PC-3 (cell line): ENCODE measurements around the gene AKAP7. TPM values are rescaled to one million over a fixed set of nuclear protein-coding genes. Genes with fewer than 3 reads are reported as not detected.

Experiments
- ATAC-seq: fragments of 200-7000 bp; cut with Tn5 transposase; 2 replicates; pipeline ENCODE4 v1.9.1; 2020; ENCODE audit warnings: mild to moderate bottlenecking, moderate library complexity
- BruUV-seq: library from RNA; stranded (reverse); fragments of 400-500 nt; replicated peaks from 2 replicates; lab custom pipeline; 2021; lab: Mats Ljungman, UMichigan
- CTCF ChIA-PET: fragments of 300-600 bp; sonication (Branson Sonifier 250); formaldehyde crosslinking; loops from one replicate; lab custom pipeline; 2022; ENCODE audit warnings: antibody characterized with exemption; lab: Charles Lee
- POLR2A ChIA-PET: fragments of 300-600 bp; sonication (Branson Sonifier 250); formaldehyde crosslinking; loops from one replicate; lab custom pipeline; 2022; ENCODE audit warnings: antibody characterized with exemption; ENCODE audit not compliant: unreplicated experiment; lab: Charles Lee
- DNase-seq: peaks from one replicate; pipeline ENCODE4 v3.0.0-alpha.2; 2015
- H2AFZ ChIP-seq: fragments of 300-600 bp; sonication (generic); 2 replicates; pipeline ENCODE4 v1.6.0; 2016; ENCODE audit warnings: antibody characterized with exemption, low read length
- H3F3A ChIP-seq: fragments of 300-600 bp; sonication (generic); one replicate; pipeline ENCODE4 v1.6.0; 2017; ENCODE audit warnings: antibody characterized with exemption, low read length, control low read depth, mild to moderate bottlenecking; ENCODE audit not compliant: unreplicated experiment
- H3K27ac ChIP-seq: fragments of 300-600 bp; sonication (generic); 2 replicates; pipeline ENCODE4 v1.5.1; 2016; ENCODE audit warnings: mild to moderate bottlenecking, low read length
- H3K27me3 ChIP-seq: fragments of 300-600 bp; sonication (generic); 2 replicates; pipeline ENCODE4 v1.6.1; 2016; ENCODE audit warnings: low read length, mixed read lengths
- H3K36me3 ChIP-seq: fragments of 300-600 bp; sonication (generic); 2 replicates; pipeline ENCODE4 v1.6.1; 2016; ENCODE audit warnings: low read depth, mixed run types, low read length, mixed read lengths
- H3K4me1 ChIP-seq: fragments of 300-600 bp; sonication (generic); 2 replicates; pipeline ENCODE4 v1.5.1; 2016; ENCODE audit warnings: low read length; ENCODE audit not compliant: insufficient read depth
- H3K4me2 ChIP-seq: fragments of 300-600 bp; sonication (generic); 2 replicates; pipeline ENCODE4 v1.6.0; 2016; ENCODE audit warnings: low read length
- H3K4me3 ChIP-seq: fragments of 300-600 bp; sonication (generic); 2 replicates; pipeline ENCODE4 v1.5.1; 2016; ENCODE audit warnings: mild to moderate bottlenecking, low read length, mixed read lengths
- H3K79me2 ChIP-seq: fragments of 300-600 bp; sonication (generic); 2 replicates; pipeline ENCODE4 v1.6.1; 2017; ENCODE audit warnings: low read length, mixed read lengths
- H3K9ac ChIP-seq: fragments of 300-600 bp; sonication (generic); 2 replicates; pipeline ENCODE4 v1.6.0; 2016; ENCODE audit warnings: mild to moderate bottlenecking, low read length
- H3K9me2 ChIP-seq: fragments of 300-600 bp; sonication (generic); replicated peaks from 2 replicates; pipeline ENCODE4 v1.6.1; 2016; ENCODE audit warnings: mixed run types, low read length, mixed read lengths
- H3K9me3 ChIP-seq: fragments of 300-600 bp; sonication (generic); 2 replicates; pipeline ENCODE4 v1.6.1; 2016; ENCODE audit warnings: low read length, mixed read lengths
- H4K20me1 ChIP-seq: fragments of 300-600 bp; sonication (generic); 2 replicates; pipeline ENCODE4 v1.6.1; 2016; ENCODE audit warnings: low read length, mixed read lengths
- CTCF ChIP-seq: fragments of 300-600 bp; sonication (generic); conservative IDR thresholded peaks from 2 replicates; pipeline ENCODE4 v1.5.1; 2017; ENCODE audit warnings: antibody characterized with exemption, low read depth, mild to moderate bottlenecking, low read length
- EZH2 ChIP-seq: fragments of 300-600 bp; sonication (generic); IDR thresholded peaks from one replicate; pipeline ENCODE4 v1.6.1; 2017; ENCODE audit warnings: antibody characterized with exemption, mild to moderate bottlenecking, low read length; ENCODE audit not compliant: unreplicated experiment
- EZH2phosphoT487 ChIP-seq: fragments of 300-600 bp; sonication (generic); IDR thresholded peaks from 2 replicates; pipeline ENCODE4 v1.6.1; 2018; ENCODE audit warnings: mild to moderate bottlenecking, antibody characterized with exemption, low read length, borderline replicate concordance
- intact Hi-C: fragments of 100-400 bp; cut with micrococcal nuclease; formaldehyde crosslinking; loops from 2 replicates; pipeline ENCODE4 v1.9.0; 2023
- total RNA-seq: library from RNA; depleted of rRNA; stranded (reverse); fragments of >200 nt; gene quantifications from 2 replicates; pipeline ENCODE4 v1.2.3, GENCODE V29; 2014

The AKAP7 gene
- total RNA-seq, 1 experiment from 2014 or later = 3.6 TPM

GRCh38 chr6:131182991-131183425 is 47.7 kb downstream of the AKAP7 start:
- CTCF ChIA-PET = no interaction called here
- intact Hi-C loops = loop anchor here (1.0 kb wide), 1 partner anchor 351 kb away; no protein-coding TSS in a partner anchor
- H3K9me2 ChIP-seq = no peaks in the 10 kb centered on the region
- no peaks in the 10 kb centered on the region for H3K79me2 ChIP-seq
- no peaks in the 10 kb centered on the region for H3K4me1 ChIP-seq
- no peak overlapping the region for H2AFZ ChIP-seq
- DNase-seq (peak; percentile 38), ATAC-seq (peak; percentile 42; the same call in 1 of the 2 replicates)
- no peaks in the 10 kb centered on the region for H3K9me3 ChIP-seq
- no peak for TF ChIP-seq EZH2phosphoT487
- peak; percentile 61 for TF ChIP-seq CTCF
- H4K20me1 ChIP-seq = no peaks in the 10 kb centered on the region
- no peaks in the 10 kb centered on the region for H3K27me3 ChIP-seq
- no peak overlapping the region for H3K4me2 ChIP-seq
- H3K4me3 ChIP-seq = no peak overlapping the region
- no peak overlapping the region for H3K27ac ChIP-seq
- POLR2A ChIA-PET = interaction anchor here (0.7 kb wide), 1 partner anchor 301 kb away, joined by 4 read pairs; no protein-coding TSS in a partner anchor
- H3F3A ChIP-seq = no peaks in the 10 kb centered on the region
- H3K9ac ChIP-seq = no peak overlapping the region
- no TSS peak for BruUV-seq
- no peaks in the 10 kb centered on the region for H3K36me3 ChIP-seq

- Histone ChIP-seq H3K27me3 (no peaks in the 10 kb centered on the region), H3K79me2 (no peaks in the 10 kb centered on the region), H3K36me3 (no peaks in the 10 kb centered on the region), H3K4me1 (no peaks in the 10 kb centered on the region), H3K27ac (no peak overlapping the region), H3K9me2 (no peaks in the 10 kb centered on the region), H2AFZ (no peak overlapping the region), H4K20me1 (no peaks in the 10 kb centered on the region), H3K4me3 (no peak overlapping the region), H3K9me3 (no peaks in the 10 kb centered on the region), H3K4me2 (no peak overlapping the region), H3K9ac (no peak overlapping the region), H3F3A (no peaks in the 10 kb centered on the region)
- ChIA-PET POLR2A (no interaction called here), CTCF (no interaction called here)
- ATAC-seq (no peak), DNase-seq (no peak)
- no peak for TF ChIP-seq EZH2phosphoT487
- TF ChIP-seq CTCF = no peak
- no peak for TF ChIP-seq EZH2
- no TSS peak for BruUV-seq
- intact Hi-C loops = loop anchor here (1.0 kb wide), 1 partner anchor 351 kb away; no protein-coding TSS in a partner anchor
Observed at GRCh38 chr6:131183427-131184095, 48.3 kb downstream of the AKAP7 start.

- intact Hi-C loops = no loop called here
- H3F3A ChIP-seq = no peaks in the 10 kb centered on the region
- POLR2A ChIA-PET = no interaction called here
- no peak overlapping the region for H3K27ac ChIP-seq
- H2AFZ ChIP-seq = no peak overlapping the region
- H3K4me2 ChIP-seq = no peak overlapping the region
- ATAC-seq (no peak), DNase-seq (no peak)
- no peaks in the 10 kb centered on the region for H3K79me2 ChIP-seq
- no peaks in the 10 kb centered on the region for H3K27me3 ChIP-seq
- H3K9ac ChIP-seq = no peak overlapping the region
- no TSS peak for BruUV-seq
- H3K4me1 ChIP-seq = no peaks in the 10 kb centered on the region
- no peak for TF ChIP-seq CTCF
- TF ChIP-seq EZH2phosphoT487 = no peak
- TF ChIP-seq EZH2 = no peak
- no peaks in the 10 kb centered on the region for H3K9me3 ChIP-seq
- H4K20me1 ChIP-seq = no peaks in the 10 kb centered on the region
- no peak overlapping the region for H3K4me3 ChIP-seq
- H3K9me2 ChIP-seq = no peaks in the 10 kb centered on the region
- no peaks in the 10 kb centered on the region for H3K36me3 ChIP-seq
- CTCF ChIA-PET = interaction anchor here (0.7 kb wide), 1 partner anchor 29 kb away, joined by 3 read pairs; no protein-coding TSS in a partner anchor
Observed at GRCh38 chr6:131191590-131191989, 56.3 kb downstream of the AKAP7 start.
